KOPT-K1 (cell line): ENCODE measurements around the gene RAD18.

Experiments
- H3K27ac ChIP-seq: fragments of 200-600 bp; sonication (generic); 2 replicates; pipeline ENCODE4 v1.5.1; 2016; ENCODE audit warnings: antibody characterized with exemption, mild to moderate bottlenecking, low read depth, low read length; ENCODE audit not compliant: poor library complexity, severe bottlenecking
- H3K36me3 ChIP-seq: fragments of 200-600 bp; sonication (generic); 2 replicates; pipeline ENCODE4 v1.5.1; 2017; ENCODE audit warnings: antibody characterized with exemption, mild to moderate bottlenecking, low read length, moderate library complexity; ENCODE audit not compliant: insufficient read depth
- H3K9me3 ChIP-seq: fragments of 200-600 bp; sonication (generic); 2 replicates; pipeline ENCODE4 v1.5.1; 2017; ENCODE audit warnings: antibody characterized with exemption, low read length, mild to moderate bottlenecking; ENCODE audit not compliant: insufficient read depth, poor library complexity, severe bottlenecking

Gene RAD18

GRCh38 chr3:8837162-8837561 is 126.1 kb downstream of the RAD18 start:
- Histone ChIP-seq H3K36me3 (peaks cover 14% of the 10 kb centered on the region), H3K27ac (no peak overlapping the region), H3K9me3 (no peaks in the 10 kb centered on the region)

- Histone ChIP-seq H3K36me3 (peaks cover 14% of the 10 kb centered on the region), H3K9me3 (no peaks in the 10 kb centered on the region), H3K27ac (no peak overlapping the region)
These were observed 127.2 kb downstream of the RAD18 start for GRCh38 chr3:8836096-8836495.

GRCh38 chr3:8835385-8835784 is 127.9 kb downstream of the RAD18 start:
- Histone ChIP-seq H3K27ac (no peak overlapping the region), H3K9me3 (no peaks in the 10 kb centered on the region), H3K36me3 (peaks cover 14% of the 10 kb centered on the region)

- no peak overlapping the region for H3K27ac ChIP-seq
- no peaks in the 10 kb centered on the region for H3K9me3 ChIP-seq
- H3K36me3 ChIP-seq = peaks cover 12% of the 10 kb centered on the region
These were observed 128.3 kb downstream of the RAD18 start for GRCh38 chr3:8834974-8835373.

- Histone ChIP-seq H3K27ac (no peak overlapping the region), H3K36me3 (no peaks in the 10 kb centered on the region), H3K9me3 (no peaks in the 10 kb centered on the region)
These were observed 135.6 kb downstream of the RAD18 start for GRCh38 chr3:8827641-8828040.
